Measurements from ENCODE around the gene OR10H5. TPM values are rescaled to one million over a fixed set of nuclear protein-coding genes. Genes with fewer than 3 reads are reported as not detected.
A peak's percentile ranks its signal among the peaks of the same experiment; 100 is the strongest.
"Not testable (repeated sequence)": the region's sequence is repeated elsewhere in the genome, so short reads cannot be mapped to it uniquely, and the experiment has no call there.

The OR10H5 gene, protein sequence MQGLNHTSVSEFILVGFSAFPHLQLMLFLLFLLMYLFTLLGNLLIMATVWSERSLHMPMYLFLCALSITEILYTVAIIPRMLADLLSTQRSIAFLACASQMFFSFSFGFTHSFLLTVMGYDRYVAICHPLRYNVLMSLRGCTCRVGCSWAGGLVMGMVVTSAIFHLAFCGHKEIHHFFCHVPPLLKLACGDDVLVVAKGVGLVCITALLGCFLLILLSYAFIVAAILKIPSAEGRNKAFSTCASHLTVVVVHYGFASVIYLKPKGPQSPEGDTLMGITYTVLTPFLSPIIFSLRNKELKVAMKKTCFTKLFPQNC
- polyA plus RNA-seq (ENCODE audit: low read depth in 6 of 6): not detected

DNA sequence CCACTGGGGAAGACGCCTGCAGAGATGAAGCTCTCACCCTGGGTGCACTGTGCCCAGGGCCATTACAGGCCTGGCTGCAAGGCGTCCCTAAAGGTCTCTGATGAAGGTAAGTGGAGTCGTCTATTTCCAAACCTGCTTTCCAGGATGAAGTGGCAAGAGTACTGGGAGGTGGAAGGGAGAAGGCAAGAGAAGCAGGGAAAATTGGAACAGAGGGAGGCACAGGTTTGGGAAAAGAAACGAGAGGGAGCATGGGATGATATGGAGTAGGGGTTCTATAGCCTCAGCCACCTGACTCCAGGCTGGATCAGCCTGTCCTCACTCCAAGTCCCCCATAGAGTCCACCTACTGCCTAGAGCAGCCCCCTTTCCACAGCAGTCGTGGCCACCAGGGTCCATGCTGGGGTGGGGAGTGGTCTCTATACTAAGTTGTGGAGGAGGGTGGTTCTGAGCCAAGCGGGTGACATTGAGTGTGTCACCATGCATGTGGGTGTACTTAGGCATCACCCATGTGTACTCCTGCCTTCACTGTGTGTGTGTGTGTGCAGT is at the start of gene OR10H5:
OR10H5 (plus strand) TSS at position 51 of the 545 bp plus-strand sequence. CDS start 6,388 bp downstream, outside the sequence.
- ATAC-seq (ENCODE audit: low read depth in 2 of 2) (no peak), DNase-seq (no peak)
- peak within 1 kb of the TSS in 1 of 6 donors; percentile 8 for H3K27ac Mint-ChIP-seq
- H3K4me1 Mint-ChIP-seq: no peaks in the 10 kb centered on the region
- H3K36me3 Mint-ChIP-seq: no peaks in the 10 kb centered on the region
- peaks cover 22 to 54% (median 45%) of the 10 kb centered on the region in 3 donors for H3K27me3 Mint-ChIP-seq
- H3K4me3 Mint-ChIP-seq: no peak within 1 kb of the TSS
- peaks cover 0 to 7% (median 0%) of the 10 kb centered on the region in 7 donors for H3K9me3 Mint-ChIP-seq

- H3K4me1 Mint-ChIP-seq: no peaks in the 10 kb centered on the region
- H3K27me3 Mint-ChIP-seq: peaks cover 40 to 48% (median 46%) of the 10 kb centered on the region in 3 donors
- DNase-seq (no peak), ATAC-seq (ENCODE audit: low read depth in 2 of 2) (no peak)
- H3K9me3 Mint-ChIP-seq: peaks cover 6 to 29% (median 18%) of the 10 kb centered on the region in 7 donors
- peaks cover 6 to 14% of the 10 kb centered on the region in 2 donors for H3K36me3 Mint-ChIP-seq
- H3K4me3 Mint-ChIP-seq: no peak within 1 kb of the TSS
- peak within 1 kb of the TSS in 1 of 6 donors; percentile 34 for H3K27ac Mint-ChIP-seq
Observed at GRCh38 chr19:15737722-15738121, 49.7 kb upstream of the OR10H5 start, which contains the start of gene OR10H3. Gene OR10H3, plus strand, starts transcription at chr19:15737985. Its CDS starts 3,408 bp downstream, at chr19:15741393.

DNA sequence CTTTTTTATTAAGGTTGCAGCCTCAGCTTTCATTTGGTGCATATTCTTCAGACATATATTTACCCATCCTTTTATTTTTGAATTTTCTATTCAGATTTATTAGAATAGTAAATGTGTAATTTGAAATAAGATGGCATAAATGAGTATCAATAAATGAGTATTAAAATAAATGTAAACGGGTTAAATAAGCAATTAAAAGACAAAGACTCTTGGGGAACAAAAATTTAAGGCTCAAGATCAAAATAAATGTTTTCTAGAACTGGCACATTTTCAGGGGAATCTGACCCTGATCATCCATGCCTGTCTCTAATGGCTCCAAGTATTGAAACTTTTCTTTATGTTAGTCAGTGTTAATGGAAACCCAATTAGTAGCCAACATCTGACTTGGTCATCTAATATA is 46.7 kb upstream of the OR10H5 start:
- no peak overlapping the region for H3K4me3 Mint-ChIP-seq
- peaks cover 6 to 29% (median 18%) of the 10 kb centered on the region in 7 donors for H3K9me3 Mint-ChIP-seq
- DNase-seq: no peak
- H3K27ac Mint-ChIP-seq: no peak overlapping the region
- peaks cover 6 to 14% of the 10 kb centered on the region in 2 donors for H3K36me3 Mint-ChIP-seq
- peaks cover 42 to 49% (median 43%) of the 10 kb centered on the region in 3 donors for H3K27me3 Mint-ChIP-seq
- H3K4me1 Mint-ChIP-seq: no peaks in the 10 kb centered on the region
- ATAC-seq (ENCODE audit: low read depth in 2 of 2): no peak

GRCh38 chr19:15748239-15748638 is 39.2 kb upstream of the OR10H5 start:
- peaks cover 47 to 68% (median 51%) of the 10 kb centered on the region in 3 donors for H3K27me3 Mint-ChIP-seq
- H3K36me3 Mint-ChIP-seq: no peaks in the 10 kb centered on the region
- DNase-seq (no peak), ATAC-seq (ENCODE audit: low read depth in 2 of 2) (no peak)
- H3K4me3 Mint-ChIP-seq: no peak overlapping the region
- peaks cover 0 to 13% (median 4%) of the 10 kb centered on the region in 7 donors for H3K9me3 Mint-ChIP-seq
- H3K4me1 Mint-ChIP-seq: no peaks in the 10 kb centered on the region
- H3K27ac Mint-ChIP-seq: no peak overlapping the region

GRCh38 chr19:15758379-15758778 is 29.1 kb upstream of the OR10H5 start:
- no peak for ATAC-seq (ENCODE audit: low read depth in 2 of 2)
- no peak overlapping the region for H3K4me3 Mint-ChIP-seq

GRCh38 chr19:15759962-15760565 is 27.4 kb upstream of the OR10H5 start:
- H3K27me3 Mint-ChIP-seq: peaks cover 43 to 84% (median 64%) of the 10 kb centered on the region in 3 donors
- ATAC-seq (ENCODE audit: low read depth in 2 of 2) (no peak), DNase-seq (no peak)
- peaks cover 0 to 3% (median 0%) of the 10 kb centered on the region in 3 donors for H3K4me1 Mint-ChIP-seq
- H3K27ac Mint-ChIP-seq: no peak overlapping the region
- H3K9me3 Mint-ChIP-seq: peaks cover 0 to 12% (median 5%) of the 10 kb centered on the region in 7 donors
- no peak overlapping the region for H3K4me3 Mint-ChIP-seq
- H3K36me3 Mint-ChIP-seq: peaks cover 0 to 6% of the 10 kb centered on the region in 2 donors

More at GRCh38 chr19:15758379-15758778, 29.1 kb upstream of the OR10H5 start:
- Mint-ChIP-seq H3K27me3 (peaks cover 38 to 91% (median 59%) of the 10 kb centered on the region in 3 donors), H3K4me1 (peaks cover 0 to 3% (median 0%) of the 10 kb centered on the region in 3 donors), H3K9me3 (peaks cover 0 to 12% (median 5%) of the 10 kb centered on the region in 7 donors), H3K27ac (no peak overlapping the region), H3K36me3 (peaks cover 0 to 6% of the 10 kb centered on the region in 2 donors)
- no peak for DNase-seq

DNA sequence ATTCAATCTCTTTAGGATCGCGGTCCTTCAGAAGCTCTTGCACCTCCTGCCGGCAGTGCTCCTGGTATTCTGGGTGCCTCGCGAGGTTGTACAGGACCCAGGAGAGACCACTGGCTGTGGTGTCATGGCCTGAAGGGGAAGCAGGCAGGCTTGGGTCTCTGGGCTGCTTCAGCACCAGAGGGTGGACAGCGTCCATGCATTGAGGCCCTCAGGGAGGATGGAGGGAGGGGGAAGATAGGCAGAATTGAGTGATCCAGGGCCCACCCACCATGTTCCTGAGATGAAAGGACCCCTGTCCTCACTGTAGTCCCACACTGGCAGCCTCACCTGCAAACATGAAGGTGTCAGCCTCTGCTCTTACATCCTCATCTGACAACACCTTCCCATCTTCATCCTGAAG is 17.9 kb upstream of the OR10H5 start:
- Mint-ChIP-seq H3K9me3 (peaks cover 0 to 15% (median 3%) of the 10 kb centered on the region in 7 donors), H3K4me3 (peak overlapping the region in 1 of 8 donors; percentile 48)
- no peak for ATAC-seq (ENCODE audit: low read depth in 2 of 2)

DNA sequence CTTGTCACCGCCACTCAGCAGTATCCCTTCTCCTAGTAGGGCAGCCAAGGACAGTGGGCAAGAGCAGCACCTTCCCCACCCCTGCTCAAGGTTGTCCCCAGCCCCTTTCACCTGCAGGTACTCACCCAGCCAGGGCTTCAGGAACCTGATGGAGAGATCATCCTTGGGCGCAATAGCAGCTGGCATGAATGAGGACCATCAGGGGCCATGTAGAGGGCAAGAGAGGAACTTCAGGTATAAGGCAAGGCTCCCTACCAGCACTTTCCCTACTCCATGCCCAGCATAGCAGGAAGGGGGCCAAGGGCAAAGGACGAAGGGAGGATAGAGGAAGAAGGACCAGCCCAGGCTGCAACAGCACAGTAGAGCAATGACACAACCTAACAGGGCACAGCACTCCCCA is 13.3 kb upstream of the OR10H5 start:
- peaks cover 0 to 13% (median 4%) of the 10 kb centered on the region in 7 donors for H3K9me3 Mint-ChIP-seq
- ATAC-seq (ENCODE audit: low read depth in 2 of 2); DNase-seq; H3K4me3 Mint-ChIP-seq; H3K27ac Mint-ChIP-seq; H3K36me3 Mint-ChIP-seq; H3K4me1 Mint-ChIP-seq: not testable (repeated sequence)
- peaks cover 46 to 85% (median 78%) of the 10 kb centered on the region in 3 donors for H3K27me3 Mint-ChIP-seq

More for the DNA sequence above, 17.9 kb upstream of the OR10H5 start:
- DNase-seq: no peak
- H3K36me3 Mint-ChIP-seq: no peaks in the 10 kb centered on the region
- H3K27ac Mint-ChIP-seq: peak overlapping the region in 1 of 6 donors; percentile 89
- no peaks in the 10 kb centered on the region for H3K4me1 Mint-ChIP-seq
- peaks cover 53 to 84% (median 57%) of the 10 kb centered on the region in 3 donors for H3K27me3 Mint-ChIP-seq

DNA sequence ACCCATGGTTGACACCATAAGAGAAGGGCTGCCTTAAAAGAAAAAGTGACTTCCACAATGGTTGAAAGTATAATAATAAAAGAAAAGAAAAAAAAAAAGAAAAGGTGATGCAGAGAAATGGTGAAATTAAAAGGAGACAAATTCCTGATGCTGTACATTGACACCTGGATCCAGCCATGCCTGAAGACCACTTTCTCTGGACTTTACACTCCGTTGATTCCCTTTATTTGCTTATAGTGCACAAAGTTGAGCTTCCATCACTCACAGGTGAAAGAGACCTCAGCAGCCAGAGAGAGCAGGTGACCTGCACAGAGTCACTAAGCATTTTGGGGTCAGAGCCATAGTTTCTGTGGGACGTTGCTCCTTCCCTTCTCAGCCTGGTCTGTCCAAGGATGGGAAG is 12.2 kb upstream of the OR10H5 start:
- Mint-ChIP-seq H3K9me3 (peaks cover 0 to 13% (median 4%) of the 10 kb centered on the region in 7 donors), H3K36me3 (peaks cover 0 to 8% of the 10 kb centered on the region in 2 donors), H3K4me1 (peaks cover 0 to 8% (median 0%) of the 10 kb centered on the region in 3 donors), H3K27me3 (peaks cover 39 to 74% (median 68%) of the 10 kb centered on the region in 3 donors), H3K4me3 (no peak overlapping the region), H3K27ac (no peak overlapping the region)
- no peak for ATAC-seq (ENCODE audit: low read depth in 2 of 2)
- DNase-seq: no peak

DNA sequence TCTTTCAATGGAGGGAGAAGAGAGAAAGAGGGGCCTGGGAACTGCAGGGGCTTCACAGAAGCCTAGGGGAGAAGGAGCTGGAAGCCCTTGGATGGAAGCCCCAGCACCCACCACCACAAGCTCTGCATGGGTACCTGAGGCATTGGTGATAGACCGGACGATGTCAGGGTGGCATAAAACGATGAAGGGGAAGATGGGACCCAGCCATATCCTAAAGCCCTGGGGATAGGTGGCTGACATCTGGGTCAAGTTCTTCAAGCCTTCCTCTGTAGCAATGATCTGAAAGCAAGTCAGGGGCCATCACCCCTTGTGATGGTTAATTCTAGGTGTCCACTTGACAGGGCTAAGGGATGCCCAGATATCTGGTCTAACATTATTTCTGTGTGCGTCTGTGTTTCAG is 11.2 kb upstream of the OR10H5 start:
- Mint-ChIP-seq H3K27me3 (peaks cover 32 to 67% (median 62%) of the 10 kb centered on the region in 3 donors), H3K27ac (no peak overlapping the region), H3K36me3 (peaks cover 0 to 8% of the 10 kb centered on the region in 2 donors), H3K4me3 (no peak overlapping the region), H3K4me1 (peaks cover 0 to 8% (median 4%) of the 10 kb centered on the region in 3 donors), H3K9me3 (peaks cover 0 to 13% (median 4%) of the 10 kb centered on the region in 7 donors)
- ATAC-seq (ENCODE audit: low read depth in 2 of 2): no peak
- no peak for DNase-seq

GRCh38 chr19:15776991-15777970 is 10.2 kb upstream of the OR10H5 start:
- Mint-ChIP-seq H3K9me3 (peaks cover 0 to 7% (median 4%) of the 10 kb centered on the region in 7 donors), H3K4me3 (no peak overlapping the region)

GRCh38 chr19:15779756-15780476 is 7.5 kb upstream of the OR10H5 start:
- peaks cover 0 to 8% of the 10 kb centered on the region in 2 donors for H3K36me3 Mint-ChIP-seq
- peak overlapping the region in 1 of 8 donors; percentile 22 for H3K4me3 Mint-ChIP-seq
- DNase-seq: no peak
- H3K27ac Mint-ChIP-seq: no peak overlapping the region
- peaks cover 14 to 60% (median 42%) of the 10 kb centered on the region in 3 donors for H3K27me3 Mint-ChIP-seq
- no peak for ATAC-seq (ENCODE audit: low read depth in 2 of 2)
- peaks cover 0 to 8% (median 4%) of the 10 kb centered on the region in 3 donors for H3K4me1 Mint-ChIP-seq
- peaks cover under 1 to 10% (median 4%) of the 10 kb centered on the region in 7 donors for H3K9me3 Mint-ChIP-seq

More at GRCh38 chr19:15776991-15777970, 10.2 kb upstream of the OR10H5 start:
- peaks cover 24 to 66% (median 54%) of the 10 kb centered on the region in 3 donors for H3K27me3 Mint-ChIP-seq
- ATAC-seq (ENCODE audit: low read depth in 2 of 2) (no peak), DNase-seq (no peak)
- H3K36me3 Mint-ChIP-seq: peaks cover 0 to 8% of the 10 kb centered on the region in 2 donors
- H3K4me1 Mint-ChIP-seq: peaks cover 0 to 8% (median 4%) of the 10 kb centered on the region in 3 donors
- H3K27ac Mint-ChIP-seq: no peak overlapping the region
